CD4-positive, alpha-beta T cell treated with Interleukin-17A for 4 hours (primary cell): ENCODE data around the gene IL1A.

Experiments used
- DNase-seq: peaks from one replicate; pipeline ENCODE4 v3.0.0-alpha.2; 2020; ENCODE audit warnings: mixed read lengths

The IL1A gene

DNA sequence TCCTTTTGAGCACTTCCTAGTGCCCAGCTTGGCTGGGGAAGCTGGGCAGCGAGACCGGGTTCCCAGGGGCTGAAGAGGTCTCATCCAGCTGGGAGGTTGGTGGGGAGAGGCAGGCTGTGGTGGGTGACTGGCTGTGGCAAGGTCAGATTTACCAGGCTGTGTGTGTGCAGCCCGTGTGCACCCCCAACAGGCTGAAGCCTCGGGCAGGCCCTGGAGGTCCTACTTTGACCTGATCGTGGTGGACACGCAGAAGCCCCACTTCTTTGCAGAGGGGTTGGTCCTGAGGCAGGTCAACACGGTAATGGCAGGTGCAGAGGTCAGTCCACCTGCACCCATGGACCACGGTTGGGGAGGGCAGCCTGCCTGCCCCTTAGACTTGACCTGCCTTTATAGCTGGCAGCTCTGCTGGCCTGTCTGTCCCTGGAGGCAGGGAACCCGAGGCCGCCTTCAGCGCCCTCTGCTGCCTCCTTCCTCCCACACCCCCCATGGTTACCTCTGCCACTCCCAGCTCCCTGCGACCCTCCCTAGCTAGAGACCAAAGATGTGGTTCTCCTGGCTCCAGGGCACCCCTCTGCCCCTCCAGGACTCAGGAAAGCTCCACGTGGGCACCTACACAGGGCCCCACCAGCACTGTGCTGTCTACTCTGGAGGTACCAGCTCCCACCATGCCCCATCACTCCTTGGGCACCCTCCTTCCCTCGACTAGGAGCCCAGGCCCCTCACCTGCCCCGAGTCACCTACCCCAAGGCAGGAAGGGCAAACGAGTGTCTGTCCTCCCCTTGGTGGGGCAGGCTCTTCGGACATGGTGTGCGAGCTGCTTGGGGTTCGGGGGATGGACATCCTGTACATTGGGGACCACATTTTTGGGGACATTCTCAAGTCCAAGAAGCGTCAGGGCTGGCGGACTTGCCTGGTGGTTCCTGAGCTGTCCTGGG, 59.4 kb downstream of the IL1A start:
- DNase-seq = peak; percentile 12

DNA sequence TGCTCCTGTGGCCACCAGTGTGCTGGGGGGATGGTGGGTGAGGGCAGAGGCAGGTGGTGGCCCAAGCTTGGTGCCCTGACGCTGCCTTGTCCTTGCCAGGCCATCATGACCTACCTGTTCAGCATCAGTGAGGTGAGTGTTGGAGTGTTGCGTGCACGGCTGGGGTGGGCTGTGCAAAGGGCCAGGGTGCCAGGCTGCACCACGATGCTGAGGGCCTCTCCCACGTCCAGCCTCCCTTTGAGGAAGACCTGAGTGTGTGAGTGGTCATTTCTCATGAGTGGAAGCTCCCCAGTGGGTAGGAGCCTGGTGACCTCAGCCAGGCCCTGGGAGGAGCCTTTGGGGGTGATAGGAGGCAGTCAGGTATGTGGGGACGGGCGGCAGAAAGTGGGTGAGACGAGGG, 60.3 kb downstream of the IL1A start:
- no peak for DNase-seq
